ENCODE results near the gene NOL3. TPM values are rescaled to one million over a fixed set of nuclear protein-coding genes. Genes with fewer than 3 reads are reported as not detected.

The NOL3 gene
- total RNA-seq, 1 experiment from 2014 or later: 5.6 TPM

GRCh38 chr16:67148656-67149275 lies 21.6 kb upstream of the NOL3 start:
- no peaks in the 10 kb centered on the region for H3K79me2 ChIP-seq (ENCODE audit: insufficient read depth, low read length)
- no CpG with 5 or more reads among the region's 11 CpGs for WGBS (ENCODE audit: extremely low coverage, insufficient read length, low lambda C conversion rate)
- no peak overlapping the region for H2BK12ac ChIP-seq (ENCODE audit: insufficient read length, low read depth, low read length)
- H3K4me3 Mint-ChIP-seq: peak overlapping the region in 1 of 2 experiments; percentile 44; a peak in 1 of 5 replicates
- H2BK15ac ChIP-seq (ENCODE audit: low read depth, low read length): no peak overlapping the region
- H3K9me3 Mint-ChIP-seq: peaks cover 0 to 5% of the 10 kb centered on the region in 2 experiments; a peak in 3 of 5 replicates
- no peak overlapping the region for H3T11ph ChIP-seq (ENCODE audit: low read length)
- H3K18ac ChIP-seq (ENCODE audit: insufficient read length, low read depth, low read length): no peak overlapping the region
- no peak overlapping the region for H3K27ac ChIP-seq (ENCODE audit: insufficient read length, low read depth, low read length)
- no peak overlapping the region for H3K27ac Mint-ChIP-seq
- no peak overlapping the region for H3K23ac ChIP-seq (ENCODE audit: insufficient read length, low read depth, low read length)
- H3K23me2 ChIP-seq (ENCODE audit: insufficient read length, low read depth, low read length, poor library complexity, severe bottlenecking): peaks cover 5% of the 10 kb centered on the region
- H3K14ac ChIP-seq (ENCODE audit: insufficient read depth, low read length): no peak overlapping the region
- peaks cover 10 to 14% of the 10 kb centered on the region in 2 experiments for H3K4me1 Mint-ChIP-seq
- no peak overlapping the region for H4K91ac ChIP-seq (ENCODE audit: insufficient read length, low read depth, low read length)
- H2BK120ac ChIP-seq (ENCODE audit: low read depth, low read length, poor library complexity, severe bottlenecking): no peak overlapping the region
- H2AFZ ChIP-seq (ENCODE audit: low read length): no peak overlapping the region
- no peak for DNase-seq
- H3K27me3 Mint-ChIP-seq (ENCODE audit: low read depth): peaks cover 29% of the 10 kb centered on the region
- no peak overlapping the region for H3K4me2 ChIP-seq (ENCODE audit: insufficient read depth, insufficient read length, low read length)
- peaks cover 15% of the 10 kb centered on the region; the same call in 1 of the 2 replicates for H3K27me3 ChIP-seq (ENCODE audit: insufficient read depth, low read length)
- no peak overlapping the region for H2BK20ac ChIP-seq (ENCODE audit: low read depth, low read length, poor library complexity, severe bottlenecking)
- no peak overlapping the region for H4K8ac ChIP-seq (replicated peaks; ENCODE audit: insufficient read length, low read depth, low read length)
- no peak for TF ChIP-seq CTCF (conservative IDR thresholded peaks at IDR 0.05)
- H3K9ac ChIP-seq (ENCODE audit: extremely low read depth, insufficient read length, low read length): no peak overlapping the region
- H3K4me1 ChIP-seq (ENCODE audit: insufficient read depth, low read length): no peaks in the 10 kb centered on the region
- H3K9me3 ChIP-seq (ENCODE audit: control insufficient read depth, low read depth, low read length): no peaks in the 10 kb centered on the region
- H4K20me1 ChIP-seq (ENCODE audit: control insufficient read depth, insufficient read depth, insufficient read length): no peaks in the 10 kb centered on the region
- no peak overlapping the region for H2AK5ac ChIP-seq (ENCODE audit: insufficient read length, low read length)
- H3K4ac ChIP-seq (ENCODE audit: low read depth, low read length): no peak overlapping the region
- H3K79me1 ChIP-seq (ENCODE audit: insufficient read depth, low read depth, low read length, poor library complexity, severe bottlenecking): no peaks in the 10 kb centered on the region
- H2BK5ac ChIP-seq (ENCODE audit: insufficient read length, low read length): no peak overlapping the region
- peaks cover 10 to 50% (median 49%) of the 10 kb centered on the region in 3 experiments for H3K36me3 Mint-ChIP-seq (ENCODE audit: insufficient read depth in 1 of 3, low read depth in 3 of 3)
- no peak overlapping the region for H4K5ac ChIP-seq (ENCODE audit: insufficient read length, low read depth, low read length)
- no peak overlapping the region for H3K56ac ChIP-seq (ENCODE audit: insufficient read length, low read depth, low read length)
